Measurements from ENCODE around the gene EPHA6.

DNA sequence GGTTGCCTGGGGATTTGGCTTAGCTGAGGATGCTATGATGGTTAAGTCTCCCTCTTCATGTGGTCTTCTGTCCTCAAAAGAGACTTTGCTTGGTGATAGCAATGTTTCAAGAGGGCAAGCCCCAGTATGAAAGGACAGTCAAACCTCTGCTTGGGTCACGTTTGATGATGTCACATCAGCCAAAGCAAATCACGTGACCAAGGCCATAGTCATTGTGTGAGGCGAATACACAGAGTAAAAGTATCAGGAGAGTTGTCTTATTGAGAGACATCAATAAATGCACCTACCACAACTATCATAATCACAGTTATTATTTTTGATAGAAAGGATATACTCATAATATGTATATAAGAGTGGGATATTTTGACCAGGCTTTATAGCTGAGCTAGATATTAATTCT, 243.0 kb downstream of the EPHA6 start:
- TF ChIP-seq, protein P1, sequence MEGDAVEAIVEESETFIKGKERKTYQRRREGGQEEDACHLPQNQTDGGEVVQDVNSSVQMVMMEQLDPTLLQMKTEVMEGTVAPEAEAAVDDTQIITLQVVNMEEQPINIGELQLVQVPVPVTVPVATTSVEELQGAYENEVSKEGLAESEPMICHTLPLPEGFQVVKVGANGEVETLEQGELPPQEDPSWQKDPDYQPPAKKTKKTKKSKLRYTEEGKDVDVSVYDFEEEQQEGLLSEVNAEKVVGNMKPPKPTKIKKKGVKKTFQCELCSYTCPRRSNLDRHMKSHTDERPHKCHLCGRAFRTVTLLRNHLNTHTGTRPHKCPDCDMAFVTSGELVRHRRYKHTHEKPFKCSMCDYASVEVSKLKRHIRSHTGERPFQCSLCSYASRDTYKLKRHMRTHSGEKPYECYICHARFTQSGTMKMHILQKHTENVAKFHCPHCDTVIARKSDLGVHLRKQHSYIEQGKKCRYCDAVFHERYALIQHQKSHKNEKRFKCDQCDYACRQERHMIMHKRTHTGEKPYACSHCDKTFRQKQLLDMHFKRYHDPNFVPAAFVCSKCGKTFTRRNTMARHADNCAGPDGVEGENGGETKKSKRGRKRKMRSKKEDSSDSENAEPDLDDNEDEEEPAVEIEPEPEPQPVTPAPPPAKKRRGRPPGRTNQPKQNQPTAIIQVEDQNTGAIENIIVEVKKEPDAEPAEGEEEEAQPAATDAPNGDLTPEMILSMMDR (conservative IDR thresholded peaks at IDR 0.05 in 1 of 2, IDR thresholded peaks at IDR 0.05 in 1 of 2; ENCODE audit: low read depth in 1 of 2, low read length in 2 of 2) = no peak
- no peak for TF ChIP-seq EZH2 (IDR thresholded peaks at IDR 0.05; ENCODE audit: low read length, missing control alignments)
